K562 (cell line): Measurements from ENCODE around the gene KRT72. TPM values are rescaled to one million over a fixed set of nuclear protein-coding genes. Genes with fewer than 3 reads are reported as not detected.

Experiments used
- ATAC-seq: fragments of 200-7000 bp; cut with Tn5 transposase; 3 replicates; pipeline ENCODE4 v1.9.1; 2020; ENCODE audit warnings: moderate library complexity
- BruUV-seq: library from RNA; stranded (reverse); fragments of 400-500 nt; replicated peaks from 2 replicates; lab custom pipeline; 2021; lab: Mats Ljungman, UMichigan
- CTCF ChIA-PET: fragments of 300-600 bp; formaldehyde crosslinking; extraction: SDS; loops from one replicate; lab custom pipeline; 2021; ENCODE audit warnings: low intra/inter-chr PET ratio; lab: Yijun Ruan, JAX
- POLR2A ChIA-PET: fragments of 300-600, 350-650 bp; sonication (Branson Sonifier 250); formaldehyde crosslinking; extraction: SDS; loops from one replicate; lab custom pipeline; 2021; ENCODE audit warnings: antibody characterized with exemption, inconsistent platforms; lab: Yijun Ruan, JAX
- DNase-seq, 4 experiments: peaks; one replicate each; pipeline versions ENCODE4 v3.0.0 to v3.0.0-alpha.2; 2011 to 2018; ENCODE audit warnings: low spot score in 3 of 4, mixed read lengths in 3 of 4; ENCODE audit errors: extremely low read depth in 1 of 4
- FAIRE-seq: peaks from 2 replicates; lab custom pipeline; 2011; peaks lifted over from hg19 to GRCh38; lab: Jason Lieb, UNC
- H2AFZ ChIP-seq: 2 replicates; pipeline ENCODE4 v1.6.0; 2011; ENCODE audit warnings: low read depth, low read length, control low read depth, inconsistent platforms
- H3K27ac ChIP-seq: fragments of 200-600 bp; 3 replicates; pipeline ENCODE4 v1.8.0; 2011; ENCODE audit warnings: low read depth, mild to moderate bottlenecking, control low read depth, inconsistent platforms, low read length, moderate library complexity, mixed read lengths; ENCODE audit errors: extremely low read depth
- H3K27me3 ChIP-seq, 2 experiments: fragments of 300-600 bp in 1 of 2; 2 replicates in 1 of 2; 3 replicates in 1 of 2; pipeline versions ENCODE4 v1.6.0 to v1.8.0; 2011; ENCODE audit warnings: inconsistent platforms in 2 of 2, low read length in 2 of 2, mild to moderate bottlenecking in 1 of 2, mixed read lengths in 1 of 2, moderate library complexity in 1 of 2; ENCODE audit not compliant: control insufficient read depth in 2 of 2, insufficient read depth in 2 of 2
- H3K36me3 ChIP-seq: fragments of 300-600 bp; 3 replicates; pipeline ENCODE4 v1.8.0; 2011; ENCODE audit warnings: mild to moderate bottlenecking, low read length, inconsistent platforms; ENCODE audit not compliant: control insufficient read depth, insufficient read depth
- H3K4me1 ChIP-seq, 2 experiments: fragments of 200-600 bp in 1 of 2; replicated peaks in 1 of 2; 2 replicates in 1 of 2; 3 replicates in 1 of 2; pipeline versions ENCODE4 v1.5.1 to v1.8.0; 2011; ENCODE audit warnings: inconsistent platforms in 2 of 2, low read length in 2 of 2, mild to moderate bottlenecking in 1 of 2, mixed read lengths in 1 of 2, moderate library complexity in 1 of 2; ENCODE audit not compliant: control insufficient read depth in 2 of 2, insufficient read depth in 2 of 2
- H3K4me2 ChIP-seq: 2 replicates; pipeline ENCODE4 v1.6.1; 2011; ENCODE audit warnings: low read length, control low read depth, inconsistent platforms, mixed read lengths; ENCODE audit not compliant: insufficient read depth
- H3K4me3 ChIP-seq: fragments of 200-600 bp; sonication (generic), shearing (Covaris generic); 2 replicates; pipeline ENCODE4 v1.5.1; 2016; ENCODE audit warnings: control low read depth, inconsistent platforms
- H3K79me2 ChIP-seq: fragments of 200-600 bp; 3 replicates; pipeline ENCODE4 v1.8.0; 2011; ENCODE audit warnings: low read length, inconsistent platforms; ENCODE audit not compliant: control insufficient read depth, insufficient read depth
- H3K9ac ChIP-seq, 2 experiments: 2 replicates each; pipeline versions ENCODE4 v1.6.0 to v1.6.1; 2011; ENCODE audit warnings: low read depth in 2 of 2, low read length in 2 of 2, control low read depth in 1 of 2, inconsistent platforms in 1 of 2, mild to moderate bottlenecking in 1 of 2, mixed read lengths in 1 of 2; ENCODE audit not compliant: insufficient read depth in 1 of 2
- H3K9me1 ChIP-seq: one replicate; pipeline ENCODE4 v1.6.0; 2011; ENCODE audit warnings: inconsistent platforms, mild to moderate bottlenecking, low read length, moderate library complexity; ENCODE audit not compliant: control insufficient read depth, insufficient read depth
- H3K9me3 ChIP-seq: replicated peaks from 2 replicates; pipeline ENCODE4 v1.5.1; 2011; ENCODE audit warnings: low read depth, low read length, inconsistent platforms; ENCODE audit not compliant: control insufficient read depth, insufficient read depth
- H4K20me1 ChIP-seq: replicated peaks from 2 replicates; pipeline ENCODE4 v1.6.1; 2011; ENCODE audit warnings: low read length, inconsistent platforms, mixed read lengths; ENCODE audit not compliant: control insufficient read depth, insufficient read depth
- GATAD2A ChIP-seq: fragments of 450-650 bp; IDR thresholded peaks from 2 replicates; pipeline ENCODE4 v1.6.1; 2017
- KHSRP ChIP-seq: fragments of 450-650 bp; IDR thresholded peaks from 2 replicates; pipeline ENCODE4 v1.6.1; 2017
- RBM25 ChIP-seq: fragments of 200-400 bp; formaldehyde crosslinking; IDR thresholded peaks from 2 replicates; pipeline ENCODE4 v1.6.1; 2018; ENCODE audit warnings: low read length, low read depth, moderate library complexity; ENCODE audit not compliant: severe bottlenecking
- ZNF175 ChIP-seq: fragments of 200-800 bp; sonication (Bioruptor generic); IDR thresholded peaks from 2 replicates; pipeline ENCODE4 v1.6.1; 2016; ENCODE audit warnings: low read depth, mild to moderate bottlenecking, missing genetic modification characterization, missing compliant biosample characterization
- ZNF766 ChIP-seq: fragments of 200-800 bp; sonication (Bioruptor generic); conservative IDR thresholded peaks from 2 replicates; pipeline ENCODE4 v1.6.1; 2016; ENCODE audit warnings: missing genetic modification characterization, missing compliant biosample characterization
- WGBS: fragments of 100-300 bp; shearing (Covaris generic); methylation state at CpG from one replicate; pipeline ENCODE4 v1.1.6; 2016; ENCODE audit warnings: low coverage, mixed read lengths; ENCODE audit not compliant: insufficient coverage; ENCODE audit errors: missing lambda C conversion rate; 5-methylcytosine and 5-hydroxymethylcytosine counted together
- in situ Hi-C: fragments of 300-500 bp; cut with MboI; formaldehyde crosslinking; loops from 4 replicates; pipeline ENCODE4 v1.15.0; 2018; ENCODE audit warnings: inconsistent platforms, mixed read lengths
- intact Hi-C: fragments of 100-400 bp; cut with micrococcal nuclease; formaldehyde crosslinking; loops from 2 replicates; pipeline ENCODE4 v1.14.2; 2022
- polyA plus RNA-seq, 8 experiments: library from polyadenylated mRNA; depleted of rRNA in 4 of 8; stranded (reverse) in 5 of 8; unstranded in 3 of 8; fragments of >200 nt; fragmentation: Nextera tagmentation in 2 of 8; fragmentation: Illumina TruSeq in 1 of 8; extraction: Ambion mirVana in 2 of 8; extraction: Trizol in 1 of 8; gene quantifications; 2 replicates each; pipeline versions ENCODE4 v1.2.1 to v1.2.3, GENCODE V29; 2011 to 2014; ENCODE audit warnings: inconsistent platforms in 1 of 8, missing spikeins in 1 of 8
- total RNA-seq, 7 experiments: library from RNA; depleted of rRNA in 6 of 7; stranded (reverse); fragments of >200 nt in 6 of 7; fragmentation: Illumina TruSeq in 2 of 7; extraction: Trizol in 2 of 7; gene quantifications; 2 replicates each; pipeline versions ENCODE4 v1.2.1 to v1.2.3, GENCODE V29; 2011 to 2021; ENCODE audit warnings: low replicate concordance in 1 of 7
- TF ChIP-seq, protein P1 (sequence below), 2 experiments: fragments of 250-450 bp in 1 of 2; fragments of 450-650 bp in 1 of 2; sonication (Bioruptor Pico) in 1 of 2; IDR thresholded peaks; 2 replicates each; pipeline versions ENCODE4 v1.6.1 to v1.8.0; 2016 to 2021; ENCODE audit warnings: mild to moderate bottlenecking in 2 of 2, moderate library complexity in 2 of 2, missing compliant biosample characterization in 1 of 2, missing genetic modification characterization in 1 of 2

Gene KRT72
- total and polyA plus RNA-seq, 9 of the 15 experiments (the other 6 are each of a cell fraction or from before 2014, with no cell fraction given): not detected

DNA sequence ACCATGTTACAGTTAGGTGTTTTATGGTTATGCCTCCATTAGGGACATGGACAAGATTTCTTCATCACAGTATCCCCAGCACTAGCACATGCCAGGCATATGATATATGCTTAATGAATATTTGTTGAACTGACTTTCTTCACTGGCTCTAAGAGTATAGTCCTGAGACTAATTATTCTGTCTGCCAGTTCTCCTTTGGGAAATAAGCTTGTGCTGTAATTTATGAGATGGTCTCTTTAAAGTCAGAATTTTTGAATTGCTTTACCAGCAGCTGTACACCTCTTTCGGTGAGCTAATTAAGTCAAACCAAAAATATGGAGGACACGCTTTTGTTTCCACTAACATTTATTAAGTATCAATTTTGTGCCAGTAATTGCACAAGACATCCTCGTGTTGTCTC, 4.8 kb upstream of the KRT72 start:
- Histone ChIP-seq H3K4me2 (no peak overlapping the region), H3K27ac (no peak overlapping the region), H2AFZ (no peak overlapping the region), H3K27me3 (peaks cover 0 to 20% of the 10 kb centered on the region in 2 experiments; a peak in 3 of 5 replicates), H3K79me2 (no peaks in the 10 kb centered on the region), H3K9me1 (no peaks in the 10 kb centered on the region), H3K9me3 (no peaks in the 10 kb centered on the region), H4K20me1 (no peaks in the 10 kb centered on the region), H3K9ac (no peak overlapping the region), H3K4me3 (no peak overlapping the region), H3K4me1 (peaks cover 6 to 13% of the 10 kb centered on the region in 2 experiments; a peak in 4 of 5 replicates), H3K36me3 (no peaks in the 10 kb centered on the region)
- CTCF ChIA-PET: no interaction called here
- no TSS peak for BruUV-seq
- ATAC-seq: no peak
- no peak for DNase-seq
- in situ Hi-C loops (no loop called here), intact Hi-C loops (no loop called here)
- FAIRE-seq: no peak
- 13% methylated on average over 3 of the region's 3 CpGs for WGBS
- no peak for TF ChIP-seq GATAD2A
- TF ChIP-seq ZNF175: peak; percentile 66
- TF ChIP-seq ZNF766 (CRISPR knock-in tag): 0 out of 2 replicates have a peak, but pooled peaks have one; percentile 9
- TF ChIP-seq KHSRP: no peak
- POLR2A ChIA-PET: interaction anchor here (0.5 kb wide), 1 partner anchor 301 kb away, joined by 4 read pairs; no protein-coding TSS in a partner anchor

DNA sequence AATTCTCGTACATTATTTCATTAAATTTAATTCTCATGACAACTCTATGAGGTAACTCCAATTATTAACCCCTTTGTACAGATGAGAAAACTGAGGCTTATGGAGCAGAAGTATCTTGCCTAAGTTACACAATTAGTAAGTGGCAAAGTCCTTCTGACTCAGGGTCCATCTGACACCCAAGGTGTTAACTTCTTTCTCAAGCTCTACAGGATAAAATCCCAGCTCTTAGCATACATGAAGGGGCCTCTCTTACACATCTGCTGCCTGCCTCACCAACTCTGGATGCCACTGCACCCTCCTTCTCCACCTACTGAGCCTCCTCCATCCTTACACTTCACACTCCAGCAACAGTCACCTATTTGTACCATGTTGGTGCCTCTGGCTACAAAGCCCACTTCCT, 4.3 kb upstream of the KRT72 start:
- no peak for DNase-seq
- Histone ChIP-seq H2AFZ (no peak overlapping the region), H3K27ac (no peak overlapping the region), H3K9me1 (no peaks in the 10 kb centered on the region), H3K9ac (no peak overlapping the region), H3K4me2 (no peak overlapping the region), H4K20me1 (no peaks in the 10 kb centered on the region), H3K36me3 (no peaks in the 10 kb centered on the region), H3K9me3 (no peaks in the 10 kb centered on the region), H3K4me3 (no peak overlapping the region), H3K4me1 (peaks cover 6 to 15% of the 10 kb centered on the region in 2 experiments; a peak in 4 of 5 replicates), H3K79me2 (no peaks in the 10 kb centered on the region), H3K27me3 (peaks cover 0 to 19% of the 10 kb centered on the region in 2 experiments; a peak in 3 of 5 replicates)
- no TSS peak for BruUV-seq
- no peak for FAIRE-seq
- intact Hi-C loops: no loop called here
- ChIA-PET CTCF (no interaction called here), POLR2A (no interaction called here)
- no peak for ATAC-seq
- in situ Hi-C loops: no loop called here
- WGBS: 5% methylated on average over 1 of the region's 1 CpG
- TF ChIP-seq, protein P1, sequence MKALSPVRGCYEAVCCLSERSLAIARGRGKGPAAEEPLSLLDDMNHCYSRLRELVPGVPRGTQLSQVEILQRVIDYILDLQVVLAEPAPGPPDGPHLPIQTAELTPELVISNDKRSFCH (CRISPR knock-in tag; IDR thresholded peaks at IDR 0.05): no peak
- TF ChIP-seq, protein P1 (tag; IDR thresholded peaks at IDR 0.05): no peak
- peak; percentile 78 for TF ChIP-seq RBM25
